Panc1 (cell line): ENCODE results near the gene ZBTB46.

Experiments
- SIN3A ChIP-seq: IDR thresholded peaks from 2 replicates; pipeline ENCODE4 v1.6.1; 2012; ENCODE audit warnings: low read depth, mild to moderate bottlenecking, low read length, moderate library complexity, borderline replicate concordance; ENCODE audit not compliant: insufficient read depth
- TF ChIP-seq, protein P1 (sequence below): fragments of 450-650 bp; IDR thresholded peaks from 2 replicates; pipeline ENCODE4 v1.5.1; 2017; ENCODE audit warnings: mild to moderate bottlenecking

DNA sequence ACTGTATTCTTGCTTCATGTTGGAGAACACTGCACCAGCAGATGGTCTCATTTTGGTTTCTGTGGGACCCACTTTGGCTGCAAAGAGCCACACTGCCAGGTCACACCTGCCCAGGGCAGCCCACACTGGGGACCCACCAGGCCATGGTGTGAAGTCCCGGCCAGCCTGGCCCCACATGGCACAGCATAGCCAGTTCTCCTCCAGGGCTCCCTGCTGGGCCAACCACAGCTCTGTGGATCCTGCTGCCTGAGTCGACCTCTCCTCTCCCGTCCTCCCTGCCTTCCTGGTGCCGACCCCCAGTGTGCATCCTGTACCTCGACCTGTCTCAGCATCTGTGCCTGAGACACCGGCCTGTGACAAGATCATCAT is 126.3 kb downstream of the ZBTB46 start:
- TF ChIP-seq, protein P1, sequence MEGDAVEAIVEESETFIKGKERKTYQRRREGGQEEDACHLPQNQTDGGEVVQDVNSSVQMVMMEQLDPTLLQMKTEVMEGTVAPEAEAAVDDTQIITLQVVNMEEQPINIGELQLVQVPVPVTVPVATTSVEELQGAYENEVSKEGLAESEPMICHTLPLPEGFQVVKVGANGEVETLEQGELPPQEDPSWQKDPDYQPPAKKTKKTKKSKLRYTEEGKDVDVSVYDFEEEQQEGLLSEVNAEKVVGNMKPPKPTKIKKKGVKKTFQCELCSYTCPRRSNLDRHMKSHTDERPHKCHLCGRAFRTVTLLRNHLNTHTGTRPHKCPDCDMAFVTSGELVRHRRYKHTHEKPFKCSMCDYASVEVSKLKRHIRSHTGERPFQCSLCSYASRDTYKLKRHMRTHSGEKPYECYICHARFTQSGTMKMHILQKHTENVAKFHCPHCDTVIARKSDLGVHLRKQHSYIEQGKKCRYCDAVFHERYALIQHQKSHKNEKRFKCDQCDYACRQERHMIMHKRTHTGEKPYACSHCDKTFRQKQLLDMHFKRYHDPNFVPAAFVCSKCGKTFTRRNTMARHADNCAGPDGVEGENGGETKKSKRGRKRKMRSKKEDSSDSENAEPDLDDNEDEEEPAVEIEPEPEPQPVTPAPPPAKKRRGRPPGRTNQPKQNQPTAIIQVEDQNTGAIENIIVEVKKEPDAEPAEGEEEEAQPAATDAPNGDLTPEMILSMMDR = no peak
- TF ChIP-seq SIN3A = no peak
